GM19468 (cell line): ENCODE results near the gene ENAM.
"Not testable (repeated sequence)": the region's sequence is repeated elsewhere in the genome, so short reads cannot be mapped to it uniquely, and the experiment has no call there.

Source experiments
- ATAC-seq: cut with Tn5 transposase; IDR thresholded peaks from one replicate; pipeline ENCODE4 v1.9.1; 2021; ENCODE audit warnings: mild to moderate bottlenecking, moderate library complexity, moderate number of reproducible peaks; ENCODE audit not compliant: unreplicated experiment; ENCODE audit errors: extremely low read depth

ENAM gene

DNA sequence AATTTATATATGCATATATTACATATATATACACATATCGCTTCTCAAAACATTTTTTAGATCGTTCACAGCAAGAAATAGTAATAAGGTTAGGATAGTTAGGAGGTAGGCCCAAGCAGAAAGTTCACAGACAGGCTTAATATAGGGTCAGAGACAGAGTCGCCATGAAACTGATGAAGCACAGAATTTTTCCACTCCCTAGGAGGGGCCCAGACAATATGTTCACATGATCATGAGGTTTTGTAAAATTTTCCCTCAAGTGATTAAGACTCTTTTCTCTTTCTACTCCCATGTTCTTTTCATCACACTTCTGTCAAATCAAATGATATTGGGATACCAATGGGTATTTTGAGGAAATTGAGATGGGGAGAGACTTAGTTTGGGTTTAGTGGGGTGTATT lies 5.2 kb upstream of the ENAM start:
- no peak for ATAC-seq

DNA sequence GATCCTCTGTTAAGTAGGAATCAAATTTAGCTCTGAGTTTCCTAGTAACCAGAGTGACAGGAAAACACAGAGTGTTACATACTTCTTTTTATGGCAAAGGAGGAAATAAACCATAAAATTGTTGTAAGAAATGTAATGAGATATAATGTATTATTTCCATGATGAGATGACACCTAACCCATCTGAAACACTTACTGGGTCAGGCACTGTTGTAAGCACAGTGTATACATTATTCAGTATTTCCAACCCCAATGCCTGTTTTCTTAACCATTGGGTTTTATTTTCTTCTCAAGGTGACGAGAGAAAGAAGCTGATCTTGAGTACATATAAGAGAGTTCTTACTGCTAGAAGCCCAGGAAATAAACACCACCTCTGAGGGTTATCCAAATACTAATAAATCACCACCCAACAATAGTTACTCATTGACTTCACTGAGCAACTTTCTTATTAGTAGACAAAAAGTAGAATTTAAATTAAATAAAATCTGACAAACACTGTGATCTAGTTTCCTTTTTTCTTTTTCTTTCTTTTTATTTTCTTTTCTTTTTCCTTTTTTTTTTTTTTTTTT lies 4.2 kb upstream of the ENAM start:
- no peak for ATAC-seq

DNA sequence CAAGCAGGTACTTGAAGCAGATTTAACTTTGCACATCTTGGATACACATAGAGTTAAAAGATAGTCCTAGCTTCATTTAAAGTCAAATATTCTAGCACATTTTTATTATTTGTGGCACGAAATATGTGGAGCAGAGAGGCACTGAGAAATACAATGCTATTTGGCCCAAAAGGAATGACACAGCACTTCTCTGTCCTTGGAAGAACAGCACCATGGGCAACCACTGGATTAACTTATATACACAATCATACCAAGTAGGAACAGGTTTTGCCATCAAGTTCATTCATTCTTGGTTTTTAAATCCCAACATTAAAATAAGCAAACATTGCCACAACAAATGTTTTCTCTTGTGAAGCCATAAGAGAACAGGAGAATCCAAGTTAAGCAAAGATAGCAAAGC lies 924 bp upstream of the ENAM start:
- ATAC-seq: no peak

DNA sequence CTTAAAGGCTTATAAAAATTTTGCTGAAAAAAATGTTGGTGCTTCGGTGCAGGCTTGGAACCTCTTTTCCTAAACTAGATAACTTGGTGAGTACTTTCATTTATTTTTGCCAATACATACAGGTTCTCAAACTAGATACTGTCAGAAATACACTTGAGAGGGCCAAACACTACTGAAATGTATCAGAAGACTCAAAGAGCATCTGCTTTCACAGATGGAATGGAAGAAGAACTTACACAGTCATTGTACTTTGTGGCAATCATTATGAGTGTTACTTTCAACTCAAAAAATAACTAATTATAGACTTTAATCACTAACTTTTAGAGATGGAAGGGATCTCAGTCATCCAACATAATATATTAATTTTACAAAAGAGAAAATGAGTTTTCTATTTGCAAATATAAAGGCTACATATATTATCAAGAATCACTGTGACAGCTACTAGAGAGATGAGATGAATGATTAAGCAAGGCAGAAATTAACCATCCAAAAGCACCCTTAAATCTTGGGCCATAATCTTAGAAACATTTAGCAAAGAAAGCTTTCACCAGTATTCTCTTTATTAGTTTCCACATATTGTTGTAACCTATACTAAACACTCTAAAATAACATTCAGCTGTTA lies 1.0 kb downstream of the ENAM start:
- no peak for ATAC-seq

DNA sequence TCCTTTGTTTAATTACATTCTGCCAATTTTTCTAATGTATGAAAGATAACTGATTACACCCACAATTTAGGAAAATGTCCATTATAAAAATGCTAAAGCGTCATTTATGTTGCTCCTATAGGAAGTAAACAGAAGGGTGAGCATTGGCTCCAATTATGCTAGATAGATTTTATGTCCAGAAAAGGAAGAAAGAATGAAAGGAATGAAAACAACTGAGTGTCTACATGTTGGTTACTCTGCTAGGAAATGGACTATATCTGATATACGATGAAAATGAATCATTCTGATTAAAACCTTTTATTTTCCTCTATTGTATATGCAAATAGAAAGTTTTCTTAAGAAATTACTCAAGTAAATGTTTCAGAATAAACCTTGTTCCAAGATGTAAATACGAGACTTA lies 1.6 kb downstream of the ENAM start:
- no peak for ATAC-seq

DNA sequence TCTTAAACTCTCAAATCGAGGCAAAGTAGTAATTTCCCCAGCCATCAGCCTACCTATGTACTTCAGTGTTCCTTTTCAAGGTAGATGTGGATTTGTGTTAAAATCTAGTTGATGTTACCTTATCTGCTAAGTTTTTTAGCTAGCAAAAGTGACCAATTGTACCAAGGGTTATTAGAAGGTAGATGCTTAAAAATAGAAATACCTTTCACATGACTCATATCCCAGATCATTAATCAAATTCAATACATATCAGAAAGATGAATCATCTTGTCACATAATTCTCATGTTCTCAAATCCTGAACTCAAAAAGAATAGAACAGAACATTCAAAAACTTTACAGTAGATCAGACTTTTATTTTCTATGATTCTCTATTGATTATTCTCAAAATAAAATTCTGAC lies 3.5 kb downstream of the ENAM start:
- no peak for ATAC-seq

DNA sequence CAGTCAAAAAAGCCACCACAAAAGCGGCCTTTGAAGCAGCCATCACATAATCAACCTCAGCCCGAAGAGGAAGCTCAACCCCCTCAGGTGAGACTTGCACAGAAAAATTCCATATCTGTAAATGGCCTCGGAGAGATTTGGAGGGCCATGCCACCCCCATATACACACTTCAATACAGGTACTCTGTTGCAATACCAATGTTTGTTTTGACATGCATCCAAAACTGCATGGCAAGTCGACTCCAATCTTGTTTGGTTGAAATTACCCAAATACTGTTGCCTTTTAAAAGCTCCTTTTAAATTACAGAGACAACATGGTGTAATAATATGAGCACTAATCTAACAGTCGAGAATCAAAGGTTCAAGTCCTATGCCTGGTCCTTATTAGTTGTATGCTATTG lies 5.9 kb downstream of the ENAM start:
- ATAC-seq: no peak

DNA sequence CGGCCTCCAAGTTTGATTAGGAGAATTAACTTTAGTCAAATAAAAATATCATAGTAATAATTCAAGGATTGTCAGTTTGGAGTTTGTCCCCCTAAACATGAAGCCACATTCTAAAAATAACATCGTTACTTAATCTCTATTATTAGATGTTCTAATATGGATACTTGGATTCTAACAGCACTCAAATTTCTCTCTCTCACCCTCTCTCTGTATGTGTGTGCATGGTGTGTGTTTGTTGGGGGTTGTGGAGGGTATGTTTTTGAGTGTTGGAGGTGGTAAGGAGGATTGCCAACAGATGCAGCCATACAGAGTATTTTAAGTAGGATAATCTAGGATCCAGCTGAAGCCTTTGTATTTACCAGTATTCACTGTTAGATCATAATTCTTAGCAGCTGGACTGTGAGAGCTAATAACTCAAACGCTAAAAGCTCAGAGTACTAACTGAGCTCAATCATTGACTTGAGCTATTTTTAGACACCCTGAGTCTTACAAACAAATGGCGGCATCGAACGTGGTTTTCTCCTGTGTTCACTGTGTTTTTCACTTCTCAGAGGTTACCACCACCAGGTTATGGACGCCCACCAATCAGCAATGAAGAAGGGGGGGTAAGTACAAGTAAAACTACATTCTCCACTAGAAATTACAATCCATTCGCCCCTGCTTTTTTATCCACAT lies 8.8 kb downstream of the ENAM start:
- no peak for ATAC-seq

DNA sequence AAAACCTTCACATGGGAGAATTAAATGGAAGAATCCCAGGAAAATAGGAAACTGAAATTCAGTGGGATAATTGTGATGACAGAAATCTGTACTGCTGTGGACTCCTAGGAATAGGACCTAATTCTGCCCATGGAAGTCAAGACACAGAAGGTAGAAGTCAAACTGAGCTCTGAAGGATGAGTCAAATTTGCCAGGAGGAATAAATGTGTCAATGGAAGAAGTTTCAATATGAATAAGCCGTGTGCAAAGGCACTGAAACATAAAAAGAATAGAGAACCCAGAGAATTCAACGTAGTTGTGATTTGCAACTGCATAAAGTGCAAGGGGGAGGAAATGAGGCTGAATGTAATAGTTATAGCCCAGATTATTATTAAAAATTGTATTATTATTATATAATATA lies 11.6 kb downstream of the ENAM start:
- no peak for ATAC-seq

DNA sequence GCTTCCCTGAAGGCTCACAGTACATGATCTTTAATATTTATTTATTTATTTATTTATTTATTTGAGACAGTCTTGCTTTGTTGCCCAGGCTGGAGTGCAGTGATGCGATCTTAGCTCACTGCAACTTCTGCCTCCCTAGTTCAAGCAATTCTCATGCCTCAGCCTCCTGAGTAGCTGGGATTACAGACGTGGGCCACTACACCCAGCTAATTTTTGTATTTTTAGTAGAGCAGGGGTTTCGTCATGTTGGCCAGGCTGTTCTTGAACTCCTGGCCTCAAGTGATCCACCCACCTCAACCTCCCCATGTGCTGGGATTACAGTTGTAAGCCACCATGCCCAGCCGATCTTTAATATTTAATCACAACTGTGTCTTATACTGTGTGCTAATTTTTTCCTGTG lies 22.2 kb downstream of the ENAM start:
- not testable (repeated sequence) for ATAC-seq

DNA sequence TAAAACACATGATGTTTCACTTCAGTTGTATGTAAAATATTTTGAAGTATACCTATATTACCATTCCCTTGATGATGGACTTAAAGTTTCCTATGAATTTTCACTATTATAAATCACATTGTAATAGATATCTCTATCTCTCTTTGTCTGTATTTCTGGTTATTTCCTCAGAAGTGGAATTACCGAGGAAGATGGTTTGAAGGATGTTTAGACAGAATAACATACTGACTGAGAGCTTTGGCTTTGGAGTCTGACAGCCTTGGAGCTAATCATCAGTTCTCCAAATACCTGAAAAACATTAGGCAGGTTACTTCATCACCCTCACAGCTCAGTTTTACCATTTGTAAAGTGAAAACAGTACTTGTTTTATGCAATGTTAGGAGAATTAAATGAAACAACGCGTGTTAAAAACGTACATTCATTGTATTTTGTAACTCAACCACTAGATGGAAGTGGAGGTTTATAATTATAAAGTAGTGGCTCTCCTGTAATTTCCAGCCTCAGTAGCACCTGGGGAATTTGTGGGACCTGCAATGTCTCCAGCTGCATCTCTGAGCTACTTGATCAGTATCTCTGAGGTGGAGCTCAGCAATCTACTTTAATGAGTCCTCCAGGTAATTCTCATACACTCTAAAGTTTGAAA lies 23.4 kb downstream of the ENAM start:
- ATAC-seq: no peak

DNA sequence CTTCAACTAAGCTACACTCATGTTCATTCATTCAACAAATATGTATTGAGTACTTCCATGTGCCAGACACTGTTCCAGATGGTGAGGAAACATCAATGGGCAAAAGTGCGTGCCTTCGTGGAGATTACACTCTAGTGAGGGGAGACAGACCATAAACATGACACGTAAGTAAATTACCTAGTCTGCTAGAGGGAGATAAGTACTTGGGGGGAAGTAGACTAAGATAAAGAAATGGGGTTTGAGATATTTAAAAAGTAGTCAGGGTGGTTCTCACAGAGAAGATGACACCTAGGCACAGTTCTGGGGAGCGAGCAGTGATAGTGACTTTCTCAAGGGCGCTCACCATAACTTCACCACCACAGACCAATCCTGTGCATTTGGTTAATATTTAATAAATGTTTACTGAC lies 26.1 kb downstream of the ENAM start:
- no peak for ATAC-seq

DNA sequence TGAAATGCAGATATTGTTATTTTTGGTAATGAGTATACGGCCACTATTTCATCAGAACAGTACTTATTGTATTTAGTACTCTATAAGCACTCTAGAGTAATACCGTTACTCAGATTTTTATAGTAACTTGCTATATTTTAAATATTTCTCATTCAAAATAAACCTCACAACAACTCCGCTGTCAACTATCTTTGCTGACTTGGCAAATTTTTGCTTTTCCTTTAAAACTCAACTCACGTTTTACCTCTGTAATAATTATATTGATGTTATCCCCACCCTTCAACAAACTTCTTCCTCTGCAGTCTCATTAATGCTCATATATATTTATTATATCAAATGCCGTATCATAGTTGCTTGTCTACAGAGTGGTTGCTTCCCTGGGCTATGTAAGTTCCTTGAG lies 28.8 kb downstream of the ENAM start:
- no peak for ATAC-seq

DNA sequence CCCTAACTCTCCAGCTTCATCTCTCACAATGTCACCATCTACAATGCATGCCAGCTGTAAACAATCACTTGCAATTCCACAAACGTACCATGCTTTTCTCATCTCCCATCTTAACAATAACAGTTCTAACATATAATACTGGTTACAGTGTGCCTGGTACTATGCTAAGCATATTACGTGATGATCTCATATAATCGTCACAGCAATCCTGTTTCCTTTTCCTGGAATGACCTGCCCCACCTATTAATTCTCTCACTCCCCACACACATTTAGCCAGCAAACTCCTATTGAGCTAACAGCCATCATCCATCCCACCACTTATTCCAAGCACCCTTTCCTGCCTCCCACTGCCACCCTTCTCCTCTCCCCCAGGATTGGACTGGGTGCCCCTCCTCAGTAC lies 29.9 kb downstream of the ENAM start:
- no peak for ATAC-seq

DNA sequence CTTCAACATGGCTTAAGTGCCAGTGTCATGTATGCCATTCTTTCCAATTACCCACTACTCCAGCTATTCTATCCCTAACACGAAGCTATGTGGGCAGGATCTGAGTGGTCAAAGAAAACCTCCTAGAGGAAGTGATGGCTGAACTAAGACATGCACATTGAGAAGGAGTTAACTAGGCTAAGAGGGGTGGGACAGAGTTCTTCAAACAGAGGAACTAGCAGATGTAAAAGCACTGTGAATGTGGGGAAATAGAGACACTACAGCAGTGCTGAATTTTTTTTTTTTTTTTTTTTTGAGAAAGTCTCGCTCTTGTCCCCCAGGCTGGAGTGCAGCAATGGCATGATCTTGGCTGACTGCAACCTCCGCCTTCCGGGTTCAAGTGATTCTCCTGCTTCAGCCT lies 31.6 kb downstream of the ENAM start:
- ATAC-seq: no peak

DNA sequence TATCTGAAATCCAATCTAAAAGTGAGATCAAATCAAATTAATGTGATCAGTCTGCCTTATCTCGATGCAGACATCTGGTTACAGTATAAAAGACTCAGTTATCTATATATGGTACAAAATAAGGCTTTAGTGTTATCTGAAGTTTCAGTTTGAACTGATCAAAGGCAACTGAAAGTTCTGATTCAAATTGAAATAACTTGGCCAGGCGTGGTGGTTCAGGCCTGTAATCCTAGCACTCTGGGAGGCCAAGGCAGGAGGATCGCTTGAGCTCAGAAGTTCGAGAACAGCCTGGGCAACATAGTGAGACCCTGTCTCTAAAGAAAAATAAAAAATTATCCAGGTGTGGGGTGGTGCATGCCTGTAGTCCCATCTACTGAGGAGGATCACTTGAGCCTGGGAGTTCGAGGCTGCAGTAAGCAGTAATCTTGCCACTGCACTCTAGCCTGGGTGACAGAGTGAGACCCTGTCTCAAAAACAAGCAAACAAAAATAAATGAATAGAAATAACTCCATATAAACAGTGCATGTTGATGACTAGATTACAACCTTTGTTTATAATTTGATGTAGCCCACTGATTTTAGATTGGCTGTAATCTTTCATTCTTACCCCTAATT lies 32.9 kb downstream of the ENAM start:
- ATAC-seq: not testable (repeated sequence)

DNA sequence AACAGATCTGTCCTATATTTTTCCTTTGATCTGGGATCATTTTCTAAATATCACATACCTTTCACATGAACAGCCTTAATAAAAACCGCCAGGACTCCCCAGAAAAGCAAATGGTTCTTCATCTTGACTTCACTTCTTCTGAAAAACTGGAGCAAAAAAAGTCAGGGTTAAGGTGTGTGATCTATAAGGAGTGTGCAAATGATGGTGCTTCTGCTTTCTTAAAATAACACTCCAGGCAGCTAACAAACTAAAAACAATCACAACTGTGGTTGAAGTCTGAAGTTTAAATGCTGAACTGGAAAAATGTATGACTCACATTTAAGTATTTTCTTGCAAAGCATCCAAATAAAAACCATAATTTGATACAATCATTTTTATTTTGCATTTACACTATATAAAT lies 37.8 kb downstream of the ENAM start, which contains the start of gene JCHAIN:
Gene JCHAIN (minus strand): TSS at position 140 of the 400 bp plus-strand sequence. CDS start 18 bp downstream, at position 122.
- ATAC-seq: peak; percentile 22

DNA sequence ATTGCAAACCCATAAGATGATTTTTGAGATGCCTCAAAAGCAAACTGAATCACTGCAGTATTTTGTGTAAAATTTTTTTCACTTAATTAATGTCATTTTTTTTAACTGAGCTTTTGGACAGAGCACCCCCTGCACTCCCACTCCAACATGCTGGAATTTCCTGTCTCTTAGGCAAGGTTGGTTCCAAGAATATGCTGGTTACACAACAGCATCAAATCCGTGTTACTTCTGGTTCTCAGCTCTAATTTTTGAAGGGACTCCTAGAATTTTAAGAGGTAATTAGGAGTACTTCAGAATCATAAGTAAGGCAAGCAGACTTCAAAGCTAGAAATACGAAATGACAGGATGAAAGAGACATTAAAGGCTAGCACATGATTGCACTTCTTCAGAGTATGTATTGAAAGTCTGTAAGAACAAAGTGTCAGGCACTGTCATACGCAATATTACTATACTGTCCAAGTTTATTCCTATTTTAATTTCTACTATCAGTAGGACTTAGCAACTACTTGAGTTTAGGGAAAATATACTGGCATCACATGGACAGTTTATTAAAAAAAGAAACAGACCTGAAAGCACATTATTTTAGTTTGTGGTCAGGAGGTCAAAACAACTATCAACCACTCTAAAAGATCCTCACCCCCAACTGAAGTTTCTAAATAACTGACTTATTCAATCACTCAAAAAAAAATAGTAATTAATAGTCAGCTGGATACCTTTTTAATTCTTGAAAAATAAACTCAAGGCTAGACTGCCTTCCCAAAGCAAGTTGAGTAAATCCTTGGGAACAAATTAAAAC lies 39.4 kb downstream of the ENAM start:
- no peak for ATAC-seq

DNA sequence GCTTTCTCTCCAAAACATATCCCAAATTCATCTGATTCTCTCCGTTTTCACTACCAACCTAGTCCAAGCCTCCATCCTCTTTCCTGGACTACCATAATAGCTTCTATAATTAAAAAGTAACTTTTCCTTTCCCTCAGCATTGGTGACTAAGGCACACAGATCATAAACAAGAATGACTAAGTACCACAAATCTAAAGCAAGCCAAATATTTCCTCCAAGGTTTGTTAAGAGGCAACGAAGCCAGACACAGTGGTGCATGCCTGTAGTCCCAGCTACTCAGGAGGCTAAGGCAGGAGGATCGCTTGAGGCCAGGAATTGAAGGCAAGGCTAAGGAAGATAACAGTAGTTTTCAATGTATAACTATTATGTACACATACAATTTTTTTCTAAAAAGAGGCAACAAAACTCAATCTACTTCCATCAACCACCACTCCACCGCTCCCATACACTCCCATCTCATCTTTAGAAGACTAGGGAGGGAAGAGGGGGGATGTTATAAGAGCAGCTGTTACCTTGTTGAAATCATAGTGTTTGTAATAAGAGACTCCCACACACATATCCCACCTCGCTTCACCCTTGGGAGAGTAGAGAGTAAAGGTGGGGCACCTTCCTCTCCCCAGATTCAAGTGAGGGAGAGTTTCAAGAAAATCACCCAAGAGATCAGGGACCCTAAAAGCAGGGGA lies 41.9 kb downstream of the ENAM start:
- no peak for ATAC-seq

DNA sequence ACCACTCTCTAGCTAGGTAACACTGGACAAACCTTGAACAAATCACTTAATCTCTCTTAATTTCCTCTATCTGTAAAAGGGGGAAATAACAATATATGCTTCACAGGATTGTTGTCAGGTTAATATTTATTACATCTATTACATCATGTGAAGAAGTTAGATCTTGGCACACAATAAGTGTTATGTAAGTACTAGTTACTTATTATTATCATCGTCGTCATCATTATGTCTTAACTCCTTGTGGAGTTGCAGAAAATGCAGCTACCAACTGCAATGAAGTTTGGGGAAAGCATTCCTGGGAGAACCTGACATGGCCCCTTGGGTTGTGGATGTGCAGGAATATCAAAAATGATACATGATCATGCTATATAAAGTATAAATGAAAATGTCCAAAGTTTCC lies 42.5 kb downstream of the ENAM start:
- ATAC-seq: no peak
